NB4 (cell line): ENCODE data around the gene OBP2B.

Source experiments
- MYC ChIP-seq: IDR thresholded peaks from 2 replicates; pipeline ENCODE4 v1.6.1; 2011; ENCODE audit warnings: low read depth, low read length
- POLR2A ChIP-seq: IDR thresholded peaks from 2 replicates; pipeline ENCODE4 v1.6.1; 2011; ENCODE audit warnings: mild to moderate bottlenecking; ENCODE audit not compliant: insufficient read length; ENCODE audit errors: extremely low read depth
- TF ChIP-seq, protein P1 (sequence below): IDR thresholded peaks from one replicate; pipeline ENCODE4 v1.5.1; 2012; ENCODE audit warnings: low read depth, low read length
- TF ChIP-seq, protein P2 (sequence below): IDR thresholded peaks from 2 replicates; pipeline ENCODE4 v1.6.1; 2011; ENCODE audit warnings: low read depth, low read length

DNA sequence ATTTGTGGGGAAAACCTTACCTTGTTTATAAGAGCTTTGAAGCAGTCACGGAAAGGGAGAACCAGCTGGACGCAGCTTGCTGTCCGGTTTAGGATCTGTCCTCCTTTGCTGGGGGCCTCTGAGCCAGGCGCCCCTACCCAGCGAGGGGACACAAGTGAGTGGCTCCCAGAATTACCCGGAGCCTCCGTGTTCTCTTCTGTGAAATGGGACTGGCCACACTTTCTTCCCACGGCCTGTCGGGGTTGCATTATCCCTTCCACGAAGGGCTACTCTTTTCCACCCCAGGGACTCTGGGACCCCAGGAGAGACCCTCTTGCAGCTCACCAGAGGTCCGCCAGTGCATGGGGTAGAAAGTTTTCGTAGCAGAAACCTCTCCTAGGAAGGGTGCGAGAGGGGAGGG lies 44.9 kb downstream of the OBP2B start:
- TF ChIP-seq POLR2A (no peak), MYC (no peak)
- TF ChIP-seq, protein P1, sequence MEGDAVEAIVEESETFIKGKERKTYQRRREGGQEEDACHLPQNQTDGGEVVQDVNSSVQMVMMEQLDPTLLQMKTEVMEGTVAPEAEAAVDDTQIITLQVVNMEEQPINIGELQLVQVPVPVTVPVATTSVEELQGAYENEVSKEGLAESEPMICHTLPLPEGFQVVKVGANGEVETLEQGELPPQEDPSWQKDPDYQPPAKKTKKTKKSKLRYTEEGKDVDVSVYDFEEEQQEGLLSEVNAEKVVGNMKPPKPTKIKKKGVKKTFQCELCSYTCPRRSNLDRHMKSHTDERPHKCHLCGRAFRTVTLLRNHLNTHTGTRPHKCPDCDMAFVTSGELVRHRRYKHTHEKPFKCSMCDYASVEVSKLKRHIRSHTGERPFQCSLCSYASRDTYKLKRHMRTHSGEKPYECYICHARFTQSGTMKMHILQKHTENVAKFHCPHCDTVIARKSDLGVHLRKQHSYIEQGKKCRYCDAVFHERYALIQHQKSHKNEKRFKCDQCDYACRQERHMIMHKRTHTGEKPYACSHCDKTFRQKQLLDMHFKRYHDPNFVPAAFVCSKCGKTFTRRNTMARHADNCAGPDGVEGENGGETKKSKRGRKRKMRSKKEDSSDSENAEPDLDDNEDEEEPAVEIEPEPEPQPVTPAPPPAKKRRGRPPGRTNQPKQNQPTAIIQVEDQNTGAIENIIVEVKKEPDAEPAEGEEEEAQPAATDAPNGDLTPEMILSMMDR, result no peak
- TF ChIP-seq, protein P2, sequence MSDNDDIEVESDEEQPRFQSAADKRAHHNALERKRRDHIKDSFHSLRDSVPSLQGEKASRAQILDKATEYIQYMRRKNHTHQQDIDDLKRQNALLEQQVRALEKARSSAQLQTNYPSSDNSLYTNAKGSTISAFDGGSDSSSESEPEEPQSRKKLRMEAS, result no peak
